ENCODE results near the gene SKA1.
A peak's percentile ranks its signal among the peaks of the same experiment; 100 is the strongest.
"Not testable (repeated sequence)": the region's sequence is repeated elsewhere in the genome, so short reads cannot be mapped to it uniquely, and the experiment has no call there.

Gene SKA1

DNA sequence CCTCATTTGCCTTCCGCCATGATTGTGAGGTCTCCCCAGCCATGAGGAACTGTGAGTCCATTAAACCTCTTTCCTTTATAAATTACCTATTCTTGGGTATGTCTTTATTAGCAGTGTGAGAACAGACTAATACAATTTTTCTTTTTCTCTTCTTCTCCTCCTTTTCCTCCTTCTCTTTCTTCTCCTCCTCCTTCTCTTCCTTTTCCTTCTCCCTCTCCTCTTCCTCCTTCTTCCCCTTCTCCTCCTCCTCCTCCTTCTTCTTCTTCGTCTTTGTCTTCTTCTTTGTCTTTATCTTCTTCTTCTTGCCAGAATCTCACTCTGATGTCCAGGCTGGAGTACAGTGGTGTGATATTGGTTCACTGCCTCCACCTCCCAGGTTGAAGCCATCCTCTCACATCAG is 20.2 kb downstream of the SKA1 start:
- no peak for DNase-seq (ENCODE audit: low read depth in 2 of 2)

DNA sequence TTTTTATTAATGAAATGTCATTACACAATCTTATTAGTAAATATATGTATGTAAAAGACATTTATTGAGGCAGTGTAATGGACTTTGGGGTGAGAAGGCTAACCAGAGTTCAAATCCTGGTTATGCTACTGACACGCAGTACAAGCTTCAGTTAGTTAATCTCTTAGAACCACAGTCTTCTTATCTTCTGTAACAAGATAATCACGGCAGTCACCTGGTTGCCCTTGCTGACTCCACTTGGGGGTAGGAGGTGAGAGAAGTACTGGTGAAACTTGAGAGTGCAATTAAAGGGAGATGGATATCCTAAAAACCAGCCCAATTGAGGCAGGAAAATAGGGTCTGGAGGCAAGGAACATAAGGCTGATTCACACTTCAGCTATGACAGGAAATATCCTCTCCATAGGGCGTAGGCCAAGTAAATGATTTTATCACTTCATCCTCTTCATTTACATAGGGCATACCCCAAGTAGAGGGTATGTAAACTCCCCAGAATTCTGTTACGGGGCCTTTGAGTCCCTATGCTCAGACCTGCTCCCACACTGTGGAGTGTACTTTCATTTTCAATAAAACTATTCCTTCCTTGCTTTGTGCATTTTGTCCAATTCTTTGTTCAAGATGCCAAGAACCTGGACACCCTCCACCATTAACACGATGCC is 21.3 kb downstream of the SKA1 start:
- DNase-seq (ENCODE audit: low read depth in 2 of 2), result no peak

DNA sequence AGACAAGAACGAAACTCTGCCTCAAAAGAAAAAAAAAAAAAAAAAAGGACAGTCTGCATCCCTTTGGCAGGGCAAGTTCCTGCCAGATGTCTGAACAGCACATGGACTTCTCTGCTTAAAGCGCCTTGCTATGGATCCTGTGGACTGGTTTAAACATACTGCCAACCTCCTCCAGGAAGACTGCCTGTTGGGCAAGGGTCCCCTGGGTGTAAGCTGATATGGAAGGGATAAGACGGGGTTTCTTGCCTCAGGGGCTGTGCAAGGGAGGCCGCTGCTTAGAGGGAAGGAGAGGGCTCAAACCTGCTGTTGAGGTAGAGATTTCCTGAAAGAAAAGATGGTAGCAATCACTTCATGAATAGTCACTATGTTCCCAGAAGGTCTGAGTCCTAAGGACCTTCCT is 22.2 kb downstream of the SKA1 start:
- no peak for DNase-seq (ENCODE audit: low read depth in 2 of 2)

DNA sequence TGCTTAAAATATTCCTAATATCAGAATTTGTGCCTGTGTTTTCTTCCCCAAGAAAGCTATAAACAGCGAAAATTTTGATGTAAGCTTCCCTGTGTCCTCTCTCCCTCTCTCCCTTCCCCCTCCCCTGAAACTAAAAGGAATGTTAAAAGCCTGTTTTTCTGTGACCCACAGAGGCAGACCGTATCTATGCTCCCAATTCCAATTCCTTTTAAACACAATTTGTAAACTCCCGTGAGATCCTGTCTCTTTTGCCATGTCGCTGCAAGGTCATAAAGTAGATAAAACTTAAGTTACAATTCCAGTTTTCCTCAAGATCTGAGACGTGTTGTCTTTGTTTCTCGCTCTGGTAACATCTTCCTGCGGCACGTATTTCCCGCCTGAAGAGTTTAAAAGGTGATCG is 23.3 kb downstream of the SKA1 start:
- DNase-seq (ENCODE audit: low read depth in 2 of 2), result no peak

DNA sequence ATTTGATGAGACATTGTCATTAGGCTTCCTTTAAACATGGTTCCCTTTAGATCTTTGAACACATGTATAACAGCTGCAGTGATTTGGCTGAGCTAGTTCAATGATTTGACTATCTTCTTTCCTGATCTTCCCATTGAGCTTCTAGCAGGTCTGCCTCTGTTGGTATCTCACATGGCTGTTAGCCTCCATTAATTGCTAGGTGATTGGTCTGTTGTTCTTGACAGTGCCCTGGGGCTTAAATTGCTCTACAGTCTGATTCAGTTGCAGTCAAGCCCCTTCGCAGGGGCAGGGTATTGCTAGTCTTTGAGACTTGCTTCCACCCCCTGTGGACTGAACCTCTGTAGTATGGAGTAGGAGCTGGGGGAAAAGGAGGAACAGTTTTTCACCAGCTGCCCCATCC is 24.1 kb downstream of the SKA1 start:
- no peak for DNase-seq (ENCODE audit: low read depth in 2 of 2)

DNA sequence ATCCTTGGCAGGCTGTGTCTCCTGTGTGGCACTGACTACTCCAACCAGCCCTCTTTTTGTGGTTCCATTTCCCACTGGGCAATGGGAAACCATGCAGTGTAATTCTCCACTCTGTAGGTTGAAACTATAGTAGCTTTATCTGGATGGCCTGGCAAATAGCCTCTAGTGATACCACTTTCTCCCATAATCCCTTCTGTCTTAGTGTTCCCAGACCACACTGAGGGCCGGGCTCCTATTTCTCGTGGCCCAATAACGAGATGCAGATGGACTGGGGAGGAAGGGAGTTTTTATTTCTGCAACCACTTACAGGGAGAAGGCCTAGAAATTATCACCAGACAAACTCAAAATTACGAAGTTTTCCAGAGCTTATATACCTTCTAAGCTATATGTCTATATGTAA is 24.7 kb downstream of the SKA1 start:
- DNase-seq (ENCODE audit: low read depth in 2 of 2), result no peak

DNA sequence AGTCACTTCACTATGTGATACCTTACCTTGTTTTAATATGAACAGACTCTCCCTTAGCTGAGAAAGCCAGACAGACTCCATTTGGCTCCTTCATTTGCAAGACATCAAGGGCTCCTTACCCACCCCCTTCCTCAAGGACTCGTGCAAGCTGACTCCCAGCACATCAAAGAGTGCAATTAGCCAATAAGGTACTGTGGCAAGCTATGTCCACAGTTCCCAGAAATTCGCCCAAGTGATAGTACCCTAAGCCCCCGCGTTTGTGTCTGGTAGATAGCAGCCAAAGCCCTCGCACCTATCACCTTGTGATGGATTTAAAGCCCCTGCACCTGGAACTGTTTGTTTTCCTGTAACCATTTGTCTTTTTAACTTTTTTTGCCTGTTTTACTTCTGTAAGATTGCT is 25.6 kb downstream of the SKA1 start:
- not testable (repeated sequence) for DNase-seq (ENCODE audit: low read depth in 2 of 2)

DNA sequence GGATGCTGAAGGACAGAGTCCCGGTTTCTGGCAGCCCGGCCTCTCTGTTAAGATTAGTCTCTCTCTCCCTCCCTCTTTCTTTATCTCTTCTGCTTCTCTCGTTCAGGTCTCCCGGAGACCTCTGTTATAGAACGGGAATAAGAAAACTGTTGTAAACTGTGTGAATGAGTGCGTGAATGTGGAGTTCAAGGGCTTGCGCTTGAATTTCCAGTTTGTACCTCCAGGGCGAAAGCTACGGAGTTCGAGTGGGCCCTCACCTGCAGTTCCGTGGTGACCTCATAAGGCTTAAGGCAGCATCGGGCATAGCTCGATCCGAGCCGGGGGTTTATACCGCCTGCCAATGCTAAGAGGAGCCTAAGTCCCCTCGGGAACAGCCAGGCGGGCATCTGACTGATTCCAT is 26.4 kb downstream of the SKA1 start:
- no peak for DNase-seq (ENCODE audit: low read depth in 2 of 2)

DNA sequence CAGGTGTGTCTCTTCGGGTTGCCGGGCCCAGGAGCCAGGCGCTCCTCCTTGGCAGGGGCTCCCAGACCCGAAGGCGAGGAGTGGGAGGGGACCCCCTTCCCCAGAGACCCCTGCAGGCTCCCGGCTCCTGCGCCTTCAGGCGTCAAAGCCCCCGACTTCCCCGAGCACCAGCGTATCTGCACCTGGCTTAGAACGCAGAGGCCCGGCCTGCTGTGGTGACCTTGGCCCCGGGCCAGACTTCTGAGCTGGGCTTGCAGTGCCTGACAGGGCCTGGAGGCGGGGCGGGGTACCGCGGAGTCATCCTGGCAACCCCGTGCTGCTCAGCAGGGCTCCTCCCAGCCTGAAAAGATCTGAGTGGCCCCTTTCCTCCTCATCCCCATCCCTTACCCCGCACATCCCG is 27.0 kb downstream of the SKA1 start:
- peak; percentile 4 to 9 for DNase-seq (ENCODE audit: low read depth in 2 of 2)

DNA sequence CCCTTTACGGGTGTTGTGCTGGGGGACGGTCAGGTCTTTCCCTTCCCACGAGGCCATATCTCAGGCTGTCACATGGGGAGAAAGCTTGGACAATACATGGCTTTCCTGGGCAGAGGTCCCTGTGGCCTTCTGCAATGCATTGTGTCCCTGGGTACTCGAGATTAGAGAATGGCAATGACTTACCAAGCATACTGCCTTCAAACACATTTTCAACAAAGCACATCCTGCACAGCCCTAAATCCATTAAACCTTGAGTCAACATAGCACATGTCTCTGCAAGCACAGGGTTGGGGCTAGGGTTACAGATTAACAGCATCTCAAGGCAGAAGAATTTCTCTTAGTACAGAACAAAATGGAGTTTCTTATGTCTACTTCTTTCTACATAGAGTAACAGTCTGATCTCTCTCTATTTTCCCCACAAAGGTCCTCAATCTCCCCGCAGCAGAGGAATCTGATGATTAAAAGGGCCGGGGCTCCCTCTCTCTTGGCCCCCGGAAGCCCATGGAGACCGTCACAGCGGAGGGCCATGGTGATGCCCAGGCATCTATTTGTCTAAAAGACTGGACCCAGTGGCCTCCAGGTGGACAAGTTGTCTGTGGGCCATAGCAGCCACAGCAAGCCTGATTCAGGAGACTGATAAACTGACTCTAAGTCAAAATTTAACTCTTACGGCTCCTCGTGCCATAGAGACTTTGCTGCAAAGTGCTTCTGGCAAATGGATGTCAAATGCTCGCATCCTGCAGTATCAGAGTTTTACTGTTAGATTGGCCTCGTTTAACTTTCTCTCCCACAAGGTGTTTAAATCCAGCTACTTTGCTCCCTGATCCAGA is 30.1 kb downstream of the SKA1 start:
- DNase-seq (ENCODE audit: low read depth in 2 of 2), result not testable (repeated sequence)

DNA sequence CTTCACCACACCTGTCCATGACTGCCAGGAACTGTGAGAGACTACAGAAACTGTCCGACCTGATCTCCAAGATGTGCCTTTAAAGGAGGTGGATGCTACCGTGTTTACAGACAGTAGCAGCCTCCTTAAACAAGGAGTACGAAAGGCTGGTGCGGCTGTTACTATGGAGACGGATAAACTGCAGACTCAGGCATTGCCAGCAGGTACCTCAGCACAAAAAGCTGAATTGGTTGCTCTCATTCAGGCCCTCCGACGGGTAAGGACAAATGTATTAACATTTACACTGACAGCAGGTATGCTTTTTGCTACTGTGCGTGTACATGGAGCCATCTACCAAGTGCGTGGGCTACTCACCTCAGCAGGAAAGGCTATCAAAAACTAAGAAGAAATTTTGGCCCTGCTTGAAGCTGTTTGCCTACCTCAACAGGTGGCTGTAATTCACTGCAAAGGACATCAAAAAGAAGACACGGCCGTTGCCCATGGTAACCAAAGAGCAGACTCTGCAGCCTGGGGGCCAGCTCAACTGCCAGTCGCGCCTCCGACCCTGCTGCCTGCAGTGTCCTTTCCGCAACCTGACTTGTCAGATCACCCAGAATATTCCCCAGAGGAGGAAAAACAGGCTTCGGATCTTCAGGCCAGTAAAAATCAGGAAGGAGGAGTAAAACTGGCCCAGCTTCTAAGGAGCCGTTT is 30.9 kb downstream of the SKA1 start:
- no peak for DNase-seq (ENCODE audit: low read depth in 2 of 2)

DNA sequence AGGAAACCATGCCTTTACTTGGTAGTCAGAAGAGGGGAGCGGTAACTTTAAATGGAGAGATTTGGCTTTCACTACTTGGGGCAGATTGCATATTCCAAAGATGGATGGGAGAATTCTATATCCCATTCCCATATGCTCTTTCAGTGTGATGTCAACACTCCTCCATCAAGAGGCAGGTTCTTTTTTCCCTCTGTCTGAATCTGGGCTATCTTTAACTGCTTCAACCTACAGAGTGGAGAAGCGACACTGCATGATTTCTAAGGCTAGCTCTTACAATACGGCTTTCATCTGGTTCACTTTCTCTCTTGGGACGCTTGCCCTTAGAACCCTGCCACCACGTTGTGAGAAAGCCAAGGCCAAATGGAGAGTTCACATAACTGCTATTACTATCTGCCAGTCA is 34.4 kb downstream of the SKA1 start:
- no peak for DNase-seq (ENCODE audit: low read depth in 2 of 2)

DNA sequence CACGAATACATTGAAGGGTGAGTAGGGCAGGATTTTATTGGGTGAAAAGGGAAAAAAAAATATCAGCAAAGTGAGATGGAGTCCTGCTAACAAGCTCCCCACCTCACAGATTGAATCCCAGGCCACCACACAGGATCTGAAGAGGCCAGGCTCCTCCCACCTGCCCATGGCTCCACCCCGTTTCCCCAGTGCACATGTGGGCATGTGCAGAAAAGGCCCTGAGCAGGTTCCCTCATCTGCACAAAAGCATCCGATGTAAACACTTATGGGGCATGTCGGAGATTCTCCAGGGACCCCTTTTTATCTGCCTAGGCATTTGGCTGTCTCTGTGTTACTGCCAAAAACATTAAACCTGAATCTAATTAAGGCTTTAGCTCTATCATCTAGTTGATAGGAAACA is 35.2 kb downstream of the SKA1 start:
- DNase-seq (ENCODE audit: low read depth in 2 of 2), result no peak

DNA sequence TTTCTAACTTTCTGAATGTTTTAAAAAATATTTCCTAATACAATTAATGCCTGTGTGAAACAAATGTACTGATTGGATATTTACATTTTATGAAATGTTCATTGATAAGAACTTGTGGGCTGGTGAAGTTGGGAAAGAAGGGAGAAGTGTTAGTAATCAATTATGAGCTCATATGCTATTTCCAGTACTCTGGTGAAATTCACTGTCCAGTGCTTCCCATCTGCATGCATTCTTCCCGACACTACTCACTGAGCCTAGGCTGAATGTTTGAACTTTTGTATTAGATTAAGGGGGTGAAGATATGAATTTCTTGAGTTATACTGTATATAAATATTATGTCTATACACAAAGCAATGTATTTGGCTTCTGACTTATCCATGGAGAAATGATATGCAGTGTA is 36.0 kb downstream of the SKA1 start:
- no peak for DNase-seq (ENCODE audit: low read depth in 2 of 2)

DNA sequence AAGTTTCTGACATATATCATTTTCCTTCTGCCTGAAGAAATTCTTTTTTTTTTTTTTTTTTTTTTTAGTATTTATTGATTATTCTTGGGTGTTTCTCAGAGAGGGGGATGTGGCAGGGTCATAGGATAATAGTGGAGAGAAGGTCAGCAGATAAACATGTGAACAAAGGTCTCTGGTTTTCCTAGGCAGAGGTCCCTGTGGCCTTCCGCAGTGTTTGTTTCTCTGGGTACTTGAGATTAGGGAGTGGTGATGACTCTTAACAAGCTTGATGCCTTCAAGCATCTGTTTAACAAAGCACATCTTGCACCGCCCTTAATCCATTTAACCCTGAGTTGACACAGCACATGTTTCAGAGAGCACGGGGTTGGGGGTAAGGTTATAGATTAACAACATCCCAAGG is 42.0 kb downstream of the SKA1 start:
- DNase-seq (ENCODE audit: low read depth in 2 of 2), result not testable (repeated sequence)

DNA sequence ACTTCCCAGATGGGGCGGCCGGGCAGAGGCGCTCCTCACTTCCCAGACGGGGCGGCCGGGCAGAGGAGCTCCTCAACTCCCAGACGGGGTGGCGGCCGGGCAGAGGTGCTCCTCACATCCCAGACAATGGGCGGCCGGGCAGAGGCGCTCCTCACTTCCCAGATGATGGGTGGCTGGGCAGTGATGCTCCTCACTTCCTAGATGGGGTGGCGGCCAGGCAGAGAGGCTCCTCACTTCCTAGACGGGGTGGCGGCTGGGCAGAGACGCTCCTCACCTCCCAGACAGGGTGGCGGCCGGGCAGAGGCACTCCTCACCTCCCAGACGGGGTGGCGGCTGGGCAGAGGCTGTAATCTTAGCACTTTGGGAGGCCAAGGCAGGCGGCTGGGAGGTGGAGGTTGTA is 42.9 kb downstream of the SKA1 start:
- DNase-seq (ENCODE audit: low read depth in 2 of 2), result not testable (repeated sequence)

DNA sequence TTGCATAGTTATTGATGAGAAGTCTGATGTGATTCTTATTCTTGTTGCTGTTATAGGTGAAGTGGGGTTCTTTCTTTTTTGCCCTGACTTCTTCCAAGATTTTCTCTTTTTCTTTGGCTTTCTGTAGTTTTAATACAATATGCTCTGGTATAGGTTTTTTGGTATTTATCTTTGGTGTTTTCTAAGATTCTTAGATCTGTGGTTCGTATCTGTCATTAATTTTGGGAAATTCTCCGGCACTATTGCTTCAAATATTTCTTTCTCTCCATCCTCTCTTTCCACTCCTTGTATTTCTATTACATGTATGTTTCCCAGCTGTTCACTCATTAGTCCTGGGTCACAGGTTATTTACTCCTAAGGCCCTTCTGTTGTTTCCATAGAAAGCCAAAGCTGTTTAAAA is 43.8 kb downstream of the SKA1 start:
- DNase-seq (ENCODE audit: low read depth in 2 of 2), result no peak

DNA sequence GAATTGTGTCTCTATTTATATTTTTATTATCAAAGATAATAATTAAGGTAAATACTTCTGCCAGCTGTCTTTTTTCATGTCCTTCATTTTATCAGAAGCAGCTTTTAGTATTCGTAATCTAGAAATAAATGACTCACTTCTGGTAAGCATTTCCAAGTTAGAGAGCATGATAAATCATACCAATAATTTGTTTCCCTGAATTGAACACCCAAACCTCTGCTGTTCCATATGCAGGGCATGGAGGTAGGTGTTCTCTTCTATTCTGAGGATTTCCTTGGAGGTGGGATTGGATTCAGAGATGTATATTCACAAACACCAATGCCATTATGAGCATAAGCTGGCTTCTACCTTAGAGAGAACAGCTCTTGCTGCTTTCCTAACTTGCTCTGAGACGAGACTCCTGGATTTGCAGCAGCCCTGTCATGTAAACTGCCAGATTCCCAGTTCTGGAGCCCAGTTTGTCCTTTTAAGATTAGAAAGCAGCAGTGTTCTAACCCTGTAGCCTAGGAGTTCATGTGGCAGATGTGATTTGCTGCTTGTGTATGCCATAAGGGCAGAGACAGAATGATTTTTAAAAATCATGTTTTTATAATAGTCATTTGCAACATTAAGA is 47.5 kb downstream of the SKA1 start:
- no peak for DNase-seq (ENCODE audit: low read depth in 2 of 2)

DNA sequence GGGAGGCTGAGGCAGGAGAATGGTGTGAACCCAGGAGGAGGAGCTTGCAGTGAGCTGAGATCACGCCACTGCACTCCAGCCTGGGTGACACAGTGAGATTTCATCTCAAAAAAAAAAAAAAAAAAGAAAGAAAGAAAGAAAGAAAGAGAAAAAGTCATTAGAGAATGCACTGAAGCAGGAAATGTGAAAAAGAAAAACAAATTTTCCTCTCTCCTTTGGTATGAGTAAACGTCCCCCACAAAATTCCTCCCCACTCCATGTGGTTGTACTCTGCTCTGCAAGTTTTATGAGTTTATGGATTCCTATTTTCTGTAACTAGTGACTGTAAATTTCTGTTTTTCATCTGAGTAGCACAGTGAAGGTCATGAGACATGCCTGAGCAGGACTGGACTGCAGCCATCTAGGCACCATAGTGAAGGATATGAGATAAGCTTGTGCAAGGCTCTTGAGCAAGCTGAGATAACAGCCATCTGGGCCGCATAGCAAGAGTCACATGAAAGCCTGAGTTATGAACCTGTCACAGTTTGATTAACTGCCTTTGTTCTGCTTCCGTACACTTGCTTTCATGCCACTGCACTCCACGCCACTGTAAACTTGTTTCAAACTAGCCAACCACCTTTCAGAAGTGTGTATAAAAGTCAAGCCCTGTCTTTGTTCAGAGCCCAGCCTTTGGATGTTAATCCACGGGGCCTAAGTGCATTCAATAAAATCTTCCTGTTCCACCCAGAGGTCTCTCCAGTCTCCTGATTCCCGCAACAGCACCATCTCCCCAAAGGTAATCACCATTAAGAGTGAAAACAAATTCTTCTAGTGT is 50.2 kb downstream of the SKA1 start:
- no peak for DNase-seq (ENCODE audit: low read depth in 2 of 2)

DNA sequence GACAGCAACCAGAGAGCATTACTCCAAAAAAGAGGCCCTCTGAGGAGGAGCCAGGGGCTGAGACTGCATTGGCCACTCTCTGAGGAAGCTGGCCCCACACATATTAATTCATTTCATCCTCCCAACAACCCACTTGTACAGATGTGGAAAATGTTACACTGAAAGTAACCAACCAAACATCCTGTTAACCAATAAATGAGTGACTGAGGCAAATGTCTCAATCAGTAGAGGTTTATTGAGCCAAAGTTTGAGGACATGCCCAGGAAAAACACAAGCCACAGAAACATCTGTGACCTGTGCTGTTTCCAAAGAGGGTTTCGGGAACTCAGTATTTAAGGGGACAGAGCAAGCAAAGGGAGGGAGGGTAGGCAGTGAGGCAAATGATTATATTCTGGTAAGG is 53.0 kb downstream of the SKA1 start:
- no peak for DNase-seq (ENCODE audit: low read depth in 2 of 2)

DNA sequence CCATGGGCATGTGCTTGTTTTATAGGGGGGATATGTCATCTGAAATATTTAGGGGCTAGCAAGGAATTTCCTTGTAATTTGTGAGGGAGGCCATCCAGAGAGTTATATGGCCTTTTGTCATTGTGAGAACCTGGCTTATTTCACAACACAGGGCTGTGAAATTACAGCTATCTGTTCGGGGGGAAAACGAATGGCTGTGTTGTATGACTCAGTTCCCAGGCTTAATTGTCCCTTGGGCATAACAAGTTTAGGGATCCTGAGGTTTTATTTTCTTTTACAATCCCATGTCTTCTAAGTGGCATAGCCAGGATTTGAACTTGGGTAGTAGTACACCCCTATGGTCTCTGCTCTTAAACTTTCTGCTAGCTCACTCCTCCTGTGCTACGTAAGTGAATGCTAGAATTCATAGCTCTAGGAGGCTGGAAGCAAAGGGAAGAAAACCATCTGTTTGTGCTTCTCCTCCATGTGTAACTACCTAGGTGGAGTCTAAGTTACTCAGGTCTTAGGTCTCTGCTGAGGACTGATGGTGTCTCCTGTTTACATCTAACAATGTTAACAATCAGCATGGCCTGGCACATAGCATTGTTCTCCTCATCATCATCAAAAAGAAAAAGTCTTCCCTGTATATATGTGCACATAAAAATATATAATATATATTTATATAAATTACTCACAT is 53.8 kb downstream of the SKA1 start:
- no peak for DNase-seq (ENCODE audit: low read depth in 2 of 2)

Data from stimulated activated CD8-positive, alpha-beta memory T cell treated with anti-CD3 and anti-CD28 coated beads, Interleukin-15, amount 100 ng/mL, for 48 hours (primary cell).